Thymus (tissue), 14 donors: ENCODE results near the gene FOXO3. TPM values are rescaled to one million over a fixed set of nuclear protein-coding genes. Genes with fewer than 3 reads are reported as not detected.

Experiments used
- DNase-seq, 9 donors: peaks; one replicate each; pipeline ENCODE4 v3.0.0-alpha.2; 2013; ENCODE audit warnings: low spot score in 9 of 9, low read depth in 6 of 9, missing footprints in 1 of 9
- H3K27ac ChIP-seq, 2 donors: one replicate each; pipeline ENCODE4 v1.5.1; 2013; ENCODE audit warnings: control low read depth in 1 of 2, low read depth in 1 of 2, low read length in 1 of 2, mild to moderate bottlenecking in 1 of 2, moderate library complexity in 1 of 2
- H3K27me3 ChIP-seq, 2 donors: one replicate each; pipeline ENCODE4 v1.5.1; 2013; ENCODE audit warnings: low read length in 1 of 2; ENCODE audit not compliant: control insufficient read depth in 2 of 2, insufficient read depth in 1 of 2
- H3K36me3 ChIP-seq, 2 donors: one replicate each; pipeline ENCODE4 v1.5.1; 2013; ENCODE audit warnings: low read length in 1 of 2, mild to moderate bottlenecking in 1 of 2, moderate library complexity in 1 of 2; ENCODE audit not compliant: control insufficient read depth in 2 of 2, insufficient read depth in 2 of 2
- H3K4me1 ChIP-seq, 2 donors: one replicate each; pipeline ENCODE4 v1.5.1; 2013; ENCODE audit warnings: low read length in 2 of 2; ENCODE audit not compliant: control insufficient read depth in 2 of 2, insufficient read depth in 2 of 2
- H3K4me3 ChIP-seq, 2 donors: one replicate each; pipeline ENCODE4 v1.5.1; 2013; ENCODE audit warnings: low read length in 2 of 2, control low read depth in 1 of 2, mild to moderate bottlenecking in 1 of 2
- H3K9me3 ChIP-seq, 2 donors: one replicate each; pipeline ENCODE4 v1.5.1; 2013; ENCODE audit warnings: low read length in 1 of 2, mild to moderate bottlenecking in 1 of 2; ENCODE audit not compliant: control insufficient read depth in 2 of 2, insufficient read depth in 1 of 2
- WGBS: extraction: QIAGEN DNeasy Blood & Tissue Kit; methylation state at CpG from one replicate; pipeline ENCODE4 v1.1.7; 2013; 5-methylcytosine and 5-hydroxymethylcytosine counted together
- long read RNA-seq, 10 donors: transcript quantifications; one replicate each; lab custom pipeline, GENCODE V29; 2026
- polyA plus RNA-seq: library from polyadenylated mRNA; stranded (reverse); fragments of 200-250 nt; gene quantifications from one replicate; pipeline ENCODE4 v1.2.3, GENCODE V29; 2013
- total RNA-seq: library from RNA; stranded (reverse); fragments of 120-200 nt; gene quantifications from one replicate; pipeline ENCODE4 v1.2.4, GENCODE V29; 2013
- donor health status: healthy.

The FOXO3 gene
- total RNA-seq (11.2 TPM), polyA plus RNA-seq (33.6 TPM)
- long read RNA-seq, donor 1, full-length matches to known transcripts: 1 of 1 reads
- long read RNA-seq, donor 1, partial matches to known transcripts: 0 of 1 reads
- long read RNA-seq, donor 1, other reads (novel, unspliced or antisense): 0 of 1 reads
- long read RNA-seq, donor 2: 0 reads
- long read RNA-seq, donor 3, full-length matches to known transcripts: 5 of 5 reads
- long read RNA-seq, donor 3, partial matches to known transcripts: 0 of 5 reads
- long read RNA-seq, donor 3, other reads (novel, unspliced or antisense): 0 of 5 reads
- long read RNA-seq, donor 4, full-length matches to known transcripts: 2 of 2 reads
- long read RNA-seq, donor 4, partial matches to known transcripts: 0 of 2 reads
- long read RNA-seq, donor 4, other reads (novel, unspliced or antisense): 0 of 2 reads
- long read RNA-seq, donor 5, full-length matches to known transcripts: 3 of 10 reads
- long read RNA-seq, donor 5, partial matches to known transcripts: 7 of 10 reads
- long read RNA-seq, donor 5, other reads (novel, unspliced or antisense): 0 of 10 reads
- long read RNA-seq, donor 6, full-length matches to known transcripts: 2 of 2 reads
- long read RNA-seq, donor 6, partial matches to known transcripts: 0 of 2 reads
- long read RNA-seq, donor 6, other reads (novel, unspliced or antisense): 0 of 2 reads
- long read RNA-seq, donor 7, partial matches to known transcripts: 5 of 5 reads
- long read RNA-seq, donor 7, other reads (novel, unspliced or antisense): 0 of 5 reads
- long read RNA-seq, donor 8, full-length matches to known transcripts: 2 of 2 reads
- long read RNA-seq, donor 8, partial matches to known transcripts: 0 of 2 reads
- long read RNA-seq, donor 8, other reads (novel, unspliced or antisense): 0 of 2 reads
- long read RNA-seq, donor 9: 0 reads
- long read RNA-seq, donor 10, full-length matches to known transcripts: 5 of 13 reads
- long read RNA-seq, donor 10, partial matches to known transcripts: 8 of 13 reads
- long read RNA-seq, donor 10, other reads (novel, unspliced or antisense): 0 of 13 reads

- Histone ChIP-seq H3K36me3 (peaks cover 5 to 9% of the 10 kb centered on the region in 2 donors), H3K9me3 (peaks cover 0 to 6% of the 10 kb centered on the region in 2 donors), H3K4me1 (peaks cover 22 to 33% of the 10 kb centered on the region in 2 donors), H3K4me3 (peak within 1 kb of the TSS; percentile 83 to 88), H3K27me3 (peaks cover 0 to 12% of the 10 kb centered on the region in 2 donors), H3K27ac (peak within 1 kb of the TSS; percentile 80 to 98)
- peak in 4 of 9 donors; percentile 45 to 72 (median 52) for DNase-seq
- WGBS: 2% methylated on average over 109 of the region's 110 CpGs
These were observed at the start of gene FOXO3 for GRCh38 chr6:108560463-108561308. TSS of gene FOXO3 (plus strand) at chr6:108560917. CDS start at chr6:108561209, 292 bp downstream.

GRCh38 chr6:108518714-108519576 is 41.8 kb upstream of the FOXO3 start:
- Histone ChIP-seq H3K4me1 (no peaks in the 10 kb centered on the region), H3K36me3 (peaks cover 0 to 9% of the 10 kb centered on the region in 2 donors), H3K27me3 (no peaks in the 10 kb centered on the region), H3K27ac (no peak overlapping the region), H3K9me3 (no peaks in the 10 kb centered on the region), H3K4me3 (no peak overlapping the region)
- 94% methylated on average over 5 of the region's 5 CpGs for WGBS
- DNase-seq: peak in 2 of 9 donors; percentile 18 to 34

- Histone ChIP-seq H3K4me3 (no peak overlapping the region), H3K9me3 (no peaks in the 10 kb centered on the region), H3K27me3 (no peaks in the 10 kb centered on the region), H3K27ac (no peak overlapping the region), H3K4me1 (no peaks in the 10 kb centered on the region), H3K36me3 (peaks cover 0 to 9% of the 10 kb centered on the region in 2 donors)
- DNase-seq: no peak
- WGBS: 100% methylated on average over 1 of the region's 1 CpG
These were observed 39.1 kb upstream of the FOXO3 start for GRCh38 chr6:108521616-108522107.

GRCh38 chr6:108523697-108524096 is 37.0 kb upstream of the FOXO3 start:
- 95% methylated on average over 2 of the region's 2 CpGs for WGBS
- H3K4me3 ChIP-seq: no peak overlapping the region
- H3K27me3 ChIP-seq: no peaks in the 10 kb centered on the region
- DNase-seq: no peak
- H3K9me3 ChIP-seq: no peaks in the 10 kb centered on the region
- no peaks in the 10 kb centered on the region for H3K4me1 ChIP-seq
- no peak overlapping the region for H3K27ac ChIP-seq
- H3K36me3 ChIP-seq: peaks cover 0 to 9% of the 10 kb centered on the region in 2 donors

GRCh38 chr6:108524528-108525248 is 36.0 kb upstream of the FOXO3 start:
- H3K36me3 ChIP-seq: peaks cover 0 to 9% of the 10 kb centered on the region in 2 donors
- DNase-seq: no peak
- H3K4me1 ChIP-seq: no peaks in the 10 kb centered on the region
- no peak overlapping the region for H3K27ac ChIP-seq
- H3K27me3 ChIP-seq: no peaks in the 10 kb centered on the region
- no peaks in the 10 kb centered on the region for H3K9me3 ChIP-seq
- WGBS: 96% methylated on average over 5 of the region's 5 CpGs
- H3K4me3 ChIP-seq: no peak overlapping the region

- DNase-seq: peak in 1 of 9 donors; percentile 33
- WGBS: 89% methylated on average over 7 of the region's 7 CpGs
These were observed 34.0 kb upstream of the FOXO3 start for GRCh38 chr6:108526739-108527174.

GRCh38 chr6:108528878-108529277 is 31.8 kb upstream of the FOXO3 start:
- Histone ChIP-seq H3K4me3 (no peak overlapping the region), H3K27me3 (no peaks in the 10 kb centered on the region), H3K27ac (no peak overlapping the region), H3K4me1 (no peaks in the 10 kb centered on the region), H3K36me3 (no peaks in the 10 kb centered on the region), H3K9me3 (no peaks in the 10 kb centered on the region)
- no peak for DNase-seq
- 63% methylated on average over 3 of the region's 3 CpGs for WGBS

More at GRCh38 chr6:108526739-108527174, 34.0 kb upstream of the FOXO3 start:
- Histone ChIP-seq H3K4me3 (no peak overlapping the region), H3K4me1 (no peaks in the 10 kb centered on the region), H3K9me3 (no peaks in the 10 kb centered on the region), H3K27me3 (no peaks in the 10 kb centered on the region), H3K27ac (no peak overlapping the region), H3K36me3 (no peaks in the 10 kb centered on the region)
